ENCODE data around the gene SLC1A5.
"Not testable (repeated sequence)": the region's sequence is repeated elsewhere in the genome, so short reads cannot be mapped to it uniquely, and the experiment has no call there.

SLC1A5 gene

DNA sequence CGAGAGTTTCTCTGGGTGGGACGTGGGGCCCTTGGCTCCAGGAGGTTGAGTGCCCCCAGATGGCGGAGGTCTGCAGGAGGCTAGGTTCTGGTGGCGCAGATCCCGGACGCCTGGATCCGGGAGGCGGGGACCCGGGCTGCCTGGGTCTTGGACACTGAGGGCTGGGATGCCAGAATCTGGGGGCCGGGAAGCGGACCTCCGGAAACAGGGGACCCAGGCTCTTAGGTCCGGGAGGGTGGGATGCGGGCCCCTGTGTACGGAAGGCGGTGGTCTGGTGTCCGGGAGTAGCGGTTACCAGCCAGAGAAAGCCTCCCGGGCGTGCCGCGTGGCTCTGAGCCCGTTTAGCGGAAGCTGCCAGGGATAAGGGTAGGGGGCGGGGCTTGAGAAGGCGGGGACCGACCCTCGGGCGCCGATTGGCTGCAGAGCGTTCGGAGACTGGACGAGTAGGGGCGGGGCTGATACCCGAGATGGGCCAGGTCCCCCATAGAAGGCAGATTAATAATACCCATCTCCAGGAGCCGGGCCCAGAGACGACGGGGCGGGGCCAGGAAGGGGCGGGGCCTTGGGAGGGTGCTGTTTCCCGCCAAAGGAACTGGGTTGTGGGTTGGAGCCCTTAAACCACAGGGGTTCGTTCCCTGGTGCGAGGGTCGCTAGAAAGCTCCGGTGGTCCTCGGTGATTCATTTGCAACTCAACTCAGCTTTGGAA, at the start of gene SLC1A5:
SLC1A5 (minus strand) TSS at position 333 of the 706 bp plus-strand sequence. CDS start 629 bp downstream, outside the sequence.
- peak; percentile 99 for DNase-seq

DNA sequence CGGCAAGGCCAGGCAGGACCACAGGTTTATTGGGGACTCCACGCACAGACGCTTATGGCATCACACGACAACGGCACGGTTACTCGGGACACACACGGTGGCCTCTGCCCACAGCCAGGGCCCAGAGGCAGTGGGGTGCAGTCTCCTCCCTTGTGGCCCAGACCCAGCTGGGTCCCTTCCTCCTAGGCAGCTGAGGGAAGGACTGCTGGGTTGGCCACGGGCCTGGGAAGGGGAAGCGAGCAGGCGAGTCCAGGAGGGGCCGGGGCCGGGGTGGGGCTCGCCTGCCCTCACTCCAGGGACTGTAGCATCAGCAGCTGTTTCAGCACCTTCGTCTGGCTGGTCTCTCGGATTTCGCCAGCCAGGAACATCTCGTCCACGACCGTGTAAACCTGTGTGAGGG, 49.8 kb upstream of the SLC1A5 start:
- no peak for DNase-seq

GRCh38 chr19:46834984-46835383, 46.6 kb upstream of the SLC1A5 start:
- DNase-seq = no peak

DNA sequence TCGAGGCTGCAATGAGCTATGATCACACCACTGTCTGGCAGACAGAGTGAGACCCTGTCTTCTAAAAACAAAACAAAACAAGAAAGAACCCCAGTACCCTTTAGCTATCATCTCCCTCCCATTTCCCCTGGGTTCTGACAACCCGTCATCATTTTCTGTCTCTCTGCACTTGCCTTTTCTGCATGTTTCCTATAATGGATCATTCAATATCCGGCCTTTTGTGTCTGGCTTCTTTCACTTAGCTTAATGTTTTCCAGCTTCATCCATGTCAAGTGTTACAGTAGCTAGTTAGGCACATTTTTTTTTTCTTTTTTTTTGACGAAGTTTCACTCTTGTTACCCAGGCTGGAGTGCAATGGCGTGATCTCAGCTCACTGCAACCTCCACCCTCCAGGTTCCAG, 45.7 kb upstream of the SLC1A5 start:
- DNase-seq = no peak

DNA sequence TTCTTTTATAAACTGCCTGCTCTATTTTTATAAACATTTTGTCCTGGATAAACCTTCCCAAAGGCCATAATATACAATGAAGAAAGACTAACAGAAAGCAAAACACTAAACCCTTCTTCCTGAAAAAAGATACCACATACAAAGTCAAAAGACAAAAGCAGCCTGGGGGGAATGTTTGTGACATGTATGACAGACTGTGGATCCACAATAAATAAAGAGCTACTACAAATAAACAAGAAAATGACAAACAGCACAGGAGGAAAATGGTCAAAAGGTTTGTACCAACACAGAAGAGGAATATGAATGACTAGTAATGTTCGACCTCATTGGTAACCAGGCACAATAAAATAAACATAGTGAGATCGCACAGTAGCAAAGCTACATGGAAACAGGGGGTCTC, 42.5 kb upstream of the SLC1A5 start:
- no peak for DNase-seq

DNA sequence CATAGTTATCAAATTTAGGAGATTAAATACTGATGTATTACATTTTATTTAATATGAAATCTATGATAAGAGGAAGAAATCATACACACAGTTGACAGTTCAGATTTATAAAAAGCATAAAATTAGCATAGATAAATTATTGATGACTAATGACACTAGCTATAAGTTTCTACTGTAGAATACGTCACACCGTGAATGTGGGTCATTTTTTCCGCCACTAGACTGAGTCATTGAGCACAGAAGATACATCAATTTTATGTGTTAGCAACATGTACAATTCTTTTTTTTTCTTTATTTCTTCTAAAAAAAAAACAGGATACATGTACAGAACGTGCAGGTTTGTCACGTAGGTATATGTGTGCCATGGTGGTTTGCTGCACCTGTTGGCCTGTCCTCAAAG, 40.1 kb upstream of the SLC1A5 start:
- no peak for DNase-seq

- no peak for DNase-seq
Measured at GRCh38 chr19:46825731-46826055, 37.3 kb upstream of the SLC1A5 start.

- peak; percentile 50 for DNase-seq
Measured at GRCh38 chr19:46824890-46825730, 36.7 kb upstream of the SLC1A5 start.

GRCh38 chr19:46823049-46823448, 34.7 kb upstream of the SLC1A5 start:
- DNase-seq = no peak

DNA sequence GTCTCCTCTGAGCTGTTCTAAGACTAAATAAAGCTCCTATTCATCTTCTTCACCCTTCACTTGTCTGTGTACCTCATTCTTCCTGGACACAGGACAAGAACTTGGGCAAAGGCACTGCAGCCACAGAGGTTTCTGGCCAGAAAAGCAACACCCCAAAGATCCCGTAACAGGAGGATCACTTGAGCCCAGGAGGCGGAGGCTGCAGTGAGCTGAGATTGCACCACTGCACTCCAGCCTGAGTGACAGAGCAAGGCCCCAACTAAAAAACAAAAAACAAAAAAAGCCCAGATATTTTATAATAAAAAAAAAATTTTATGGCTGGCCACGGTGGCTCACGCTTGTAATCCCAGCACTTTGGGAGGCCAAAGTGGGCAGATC, 34.0 kb upstream of the SLC1A5 start:
- not testable (repeated sequence) for DNase-seq

- peak; percentile 71 for DNase-seq
Measured at GRCh38 chr19:46821512-46822409, 33.4 kb upstream of the SLC1A5 start.

DNA sequence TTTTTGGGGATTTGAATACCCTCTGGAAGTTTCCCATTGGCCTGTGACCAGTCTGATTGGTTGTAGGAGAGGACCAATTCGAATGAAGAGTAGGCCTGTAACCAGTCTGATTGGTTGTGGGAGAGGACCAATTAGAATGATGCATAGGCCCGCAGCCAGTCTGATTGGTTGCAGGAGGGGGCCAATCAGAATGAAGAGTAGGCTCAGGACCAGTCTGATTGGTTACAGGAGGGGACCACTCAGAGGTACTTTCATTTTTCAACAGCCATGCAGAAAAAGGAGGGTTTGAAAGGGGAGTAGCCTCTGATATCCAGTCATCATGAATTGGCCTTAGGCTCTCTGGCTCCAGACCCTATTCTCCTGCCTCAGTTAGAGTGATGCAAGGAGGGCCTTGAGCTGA, 30.4 kb upstream of the SLC1A5 start:
- peak; percentile 5 for DNase-seq

- DNase-seq = no peak
Measured at GRCh38 chr19:46815833-46816627, 27.6 kb upstream of the SLC1A5 start.

DNA sequence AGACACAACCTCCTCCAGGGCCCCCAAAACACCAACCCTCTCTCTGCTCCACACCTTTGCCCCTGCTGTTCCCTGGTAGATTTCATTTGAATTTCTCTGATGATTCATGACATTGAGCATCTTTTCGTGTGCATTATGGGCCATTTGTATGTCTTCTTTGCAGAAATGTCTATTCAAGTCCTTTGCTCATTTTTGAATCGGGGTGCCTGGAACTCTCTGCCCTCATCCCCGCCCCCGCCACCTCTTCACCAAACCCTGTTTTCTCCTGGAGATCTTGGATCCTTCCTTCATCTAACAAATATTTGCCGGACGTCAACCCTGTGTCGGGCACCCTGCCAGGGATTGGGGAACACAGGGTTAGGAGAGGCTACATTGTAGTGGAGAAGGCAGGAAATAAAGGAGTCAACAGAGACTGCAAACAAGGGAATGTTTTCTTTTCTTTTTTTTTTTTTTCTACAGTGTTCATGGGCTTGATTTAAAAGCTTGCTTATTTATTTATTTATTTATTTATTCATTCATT, 25.5 kb upstream of the SLC1A5 start:
- DNase-seq = no peak

GRCh38 chr19:46812977-46813838, 24.8 kb upstream of the SLC1A5 start:
- DNase-seq = no peak

DNA sequence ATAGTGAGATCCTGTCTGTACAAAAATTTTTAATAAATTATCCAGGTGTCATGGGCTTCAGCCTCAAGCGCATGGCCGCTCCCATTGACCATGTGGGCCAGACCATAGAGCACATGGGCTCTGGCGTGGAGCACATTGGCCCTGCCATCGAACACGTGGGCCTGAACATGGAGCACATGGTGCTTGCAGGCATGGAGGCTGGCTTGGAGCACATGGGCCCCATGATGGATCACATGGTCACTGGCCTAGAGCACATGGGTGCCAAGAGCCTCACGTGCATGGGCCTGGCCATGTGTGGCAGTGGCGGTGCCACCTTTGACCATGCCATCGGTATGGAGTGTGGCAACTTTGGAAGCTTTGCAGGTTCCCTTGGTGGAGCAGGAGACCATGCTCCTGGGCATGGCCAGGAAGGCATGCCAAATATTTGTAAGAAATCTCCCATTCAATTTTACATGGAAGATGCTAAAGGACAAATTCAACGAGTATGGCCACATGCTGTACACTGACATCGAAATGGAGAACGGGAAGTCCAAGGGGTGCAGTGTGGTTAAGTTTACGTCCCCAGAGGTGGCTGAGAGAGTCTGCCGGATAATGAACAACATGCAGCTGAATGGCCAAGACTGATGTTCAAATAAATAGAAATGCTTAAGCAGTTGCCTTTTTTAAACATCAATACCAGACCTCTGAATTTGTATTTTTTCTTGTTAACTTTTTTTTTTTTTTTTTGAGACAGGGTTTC, 21.3 kb upstream of the SLC1A5 start:
- DNase-seq = no peak

DNA sequence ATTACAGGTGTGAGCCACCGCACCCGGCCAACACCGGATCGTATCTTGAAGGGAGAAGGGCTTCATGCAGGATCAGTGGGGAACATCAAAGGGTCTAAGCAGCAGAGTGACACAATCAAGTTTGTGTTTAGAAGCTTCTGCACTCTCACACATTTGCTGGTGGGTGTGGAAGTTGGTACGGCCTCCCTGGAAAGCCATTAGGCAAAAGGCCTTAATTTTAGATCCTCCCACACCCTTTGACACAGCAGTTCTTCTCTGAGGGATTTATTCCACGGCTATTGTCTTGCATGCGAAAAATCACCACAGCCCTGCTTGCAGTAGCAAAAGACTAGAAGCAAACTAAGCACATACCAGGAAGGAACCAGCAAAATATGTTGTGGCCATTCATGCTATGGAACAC, 18.3 kb upstream of the SLC1A5 start:
- no peak for DNase-seq

GRCh38 chr19:46804432-46804831, 16.0 kb upstream of the SLC1A5 start:
- DNase-seq = not testable (repeated sequence)

GRCh38 chr19:46803555-46803954, 15.2 kb upstream of the SLC1A5 start:
- no peak for DNase-seq

GRCh38 chr19:46802152-46802551, 13.8 kb upstream of the SLC1A5 start:
- no peak for DNase-seq

DNA sequence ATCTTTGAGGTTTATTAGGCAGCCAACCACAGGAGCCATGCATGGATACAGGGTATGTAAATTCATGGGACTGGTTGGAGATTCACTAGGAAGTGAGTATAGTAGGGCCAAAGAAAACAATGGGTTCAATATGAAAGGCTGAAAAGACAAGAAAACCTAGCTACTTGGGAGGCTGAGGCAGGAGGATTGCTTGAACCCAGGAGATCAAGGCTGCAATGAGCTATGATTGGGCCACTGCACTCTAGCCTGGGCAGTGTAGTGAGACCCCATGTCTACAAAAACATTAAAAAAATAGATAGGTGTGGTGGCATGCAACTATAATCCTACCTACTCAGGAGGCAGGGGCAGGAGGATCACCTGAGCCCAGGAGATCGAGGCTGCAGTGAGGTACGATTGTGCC, 10.3 kb upstream of the SLC1A5 start:
- DNase-seq = no peak
